Measurements from ENCODE around the gene MAPKAP1.

MAPKAP1 gene

GRCh38 chr9:125532812-125533594 is 174.0 kb downstream of the MAPKAP1 start:
- TF ChIP-seq GATA3 (IDR thresholded peaks at IDR 0.05; ENCODE audit: low read depth, low read length) (no peak), GATA2 (IDR thresholded peaks at IDR 0.05; ENCODE audit: low read depth, low read length) (no peak)

- TF ChIP-seq GATA2 (IDR thresholded peaks at IDR 0.05; ENCODE audit: low read depth, low read length) (no peak), GATA3 (IDR thresholded peaks at IDR 0.05; ENCODE audit: low read depth, low read length) (no peak)
These were observed 174.6 kb downstream of the MAPKAP1 start for GRCh38 chr9:125532412-125532811.

GRCh38 chr9:125529589-125530515 is 177.2 kb downstream of the MAPKAP1 start:
- TF ChIP-seq GATA2 (IDR thresholded peaks at IDR 0.05; ENCODE audit: low read depth, low read length) (no peak), GATA3 (IDR thresholded peaks at IDR 0.05; ENCODE audit: low read depth, low read length) (no peak)

- no peak for TF ChIP-seq GATA3 (IDR thresholded peaks at IDR 0.05; ENCODE audit: low read depth, low read length)
- TF ChIP-seq GATA2 (IDR thresholded peaks at IDR 0.05; ENCODE audit: low read depth, low read length): no peak
These were observed 177.9 kb downstream of the MAPKAP1 start for GRCh38 chr9:125529107-125529506.

GRCh38 chr9:125527471-125528002 is 179.5 kb downstream of the MAPKAP1 start:
- TF ChIP-seq GATA2 (IDR thresholded peaks at IDR 0.05; ENCODE audit: low read depth, low read length) (no peak), GATA3 (IDR thresholded peaks at IDR 0.05; ENCODE audit: low read depth, low read length) (no peak)

- TF ChIP-seq GATA2 (IDR thresholded peaks at IDR 0.05; ENCODE audit: low read depth, low read length): no peak
- no peak for TF ChIP-seq GATA3 (IDR thresholded peaks at IDR 0.05; ENCODE audit: low read depth, low read length)
These were observed 180.9 kb downstream of the MAPKAP1 start for GRCh38 chr9:125525921-125526631.

GRCh38 chr9:125524583-125525355 is 182.2 kb downstream of the MAPKAP1 start:
- TF ChIP-seq GATA3 (IDR thresholded peaks at IDR 0.05; ENCODE audit: low read depth, low read length) (no peak), GATA2 (IDR thresholded peaks at IDR 0.05; ENCODE audit: low read depth, low read length) (no peak)

- TF ChIP-seq GATA2 (IDR thresholded peaks at IDR 0.05; ENCODE audit: low read depth, low read length) (no peak), GATA3 (IDR thresholded peaks at IDR 0.05; ENCODE audit: low read depth, low read length) (no peak)
These were observed 183.3 kb downstream of the MAPKAP1 start for GRCh38 chr9:125523681-125524080.

- TF ChIP-seq GATA3 (IDR thresholded peaks at IDR 0.05; ENCODE audit: low read depth, low read length) (no peak), GATA2 (IDR thresholded peaks at IDR 0.05; ENCODE audit: low read depth, low read length) (no peak)
These were observed 184.7 kb downstream of the MAPKAP1 start for GRCh38 chr9:125522328-125522725.

GRCh38 chr9:125521462-125522327 is 185.3 kb downstream of the MAPKAP1 start:
- TF ChIP-seq GATA3 (IDR thresholded peaks at IDR 0.05; ENCODE audit: low read depth, low read length) (no peak), GATA2 (IDR thresholded peaks at IDR 0.05; ENCODE audit: low read depth, low read length) (no peak)

- no peak for TF ChIP-seq GATA2 (IDR thresholded peaks at IDR 0.05; ENCODE audit: low read depth, low read length)
- no peak for TF ChIP-seq GATA3 (IDR thresholded peaks at IDR 0.05; ENCODE audit: low read depth, low read length)
These were observed 187.3 kb downstream of the MAPKAP1 start for GRCh38 chr9:125519734-125520133.

GRCh38 chr9:125517577-125517976 is 189.4 kb downstream of the MAPKAP1 start:
- TF ChIP-seq GATA2 (IDR thresholded peaks at IDR 0.05; ENCODE audit: low read depth, low read length) (no peak), GATA3 (IDR thresholded peaks at IDR 0.05; ENCODE audit: low read depth, low read length) (no peak)

Data from SH-SY5Y (cell line).